Keratinocyte (primary cell): ENCODE data around the gene TMEM167A. TPM values are rescaled to one million over a fixed set of nuclear protein-coding genes. Genes with fewer than 3 reads are reported as not detected.

ENCODE experiments used
- DNase-seq: peaks from one replicate; pipeline ENCODE4 v3.0.0-alpha.2; 2011; ENCODE audit warnings: low read depth, missing footprints, low spot score
- FAIRE-seq: peaks from 2 replicates; lab custom pipeline; 2011; peaks lifted over from hg19 to GRCh38; lab: Jason Lieb, UNC
- H2AFZ ChIP-seq: 2 replicates; pipeline ENCODE4 v1.6.0; 2012; ENCODE audit warnings: low read length, control low read depth, inconsistent platforms; ENCODE audit not compliant: control insufficient read depth
- H3K27ac ChIP-seq: 2 replicates; pipeline ENCODE4 v1.5.1; 2011; ENCODE audit warnings: low read length; ENCODE audit not compliant: control insufficient read depth, insufficient read depth
- H3K27me3 ChIP-seq: 3 replicates; pipeline ENCODE4 v1.6.0; 2011; ENCODE audit warnings: low read length; ENCODE audit not compliant: control insufficient read depth, insufficient read depth; ENCODE audit errors: extremely low read depth
- H3K36me3 ChIP-seq, 2 experiments: 2 replicates in 1 of 2; 3 replicates in 1 of 2; pipeline ENCODE4 v1.5.1; 2011; ENCODE audit warnings: low read length in 2 of 2, mild to moderate bottlenecking in 1 of 2; ENCODE audit not compliant: control insufficient read depth in 2 of 2, insufficient read depth in 2 of 2; ENCODE audit errors: extremely low read depth in 1 of 2
- H3K4me1 ChIP-seq: 3 replicates; pipeline ENCODE4 v1.5.1; 2011; ENCODE audit warnings: low read length; ENCODE audit not compliant: control insufficient read depth, insufficient read depth; ENCODE audit errors: extremely low read depth
- H3K4me2 ChIP-seq: 3 replicates; pipeline ENCODE4 v1.6.0; 2011; ENCODE audit warnings: low read depth, low read length; ENCODE audit not compliant: control insufficient read depth, insufficient read depth; ENCODE audit errors: extremely low read depth
- H3K4me3 ChIP-seq, 3 experiments: fragments of 200-600 bp in 1 of 3; sonication (generic) in 1 of 3; 2 replicates in 2 of 3; 3 replicates in 1 of 3; pipeline ENCODE4 v1.5.1; 2011 to 2016; ENCODE audit warnings: low read length in 3 of 3, mild to moderate bottlenecking in 3 of 3, control low read depth in 2 of 3, inconsistent platforms in 1 of 3, low read depth in 1 of 3, mixed read lengths in 1 of 3, mixed run types in 1 of 3, moderate library complexity in 1 of 3; ENCODE audit not compliant: control insufficient read depth in 2 of 3, insufficient read depth in 2 of 3; ENCODE audit errors: extremely low read depth in 1 of 3
- H3K79me2 ChIP-seq: 2 replicates; pipeline ENCODE4 v1.6.0; 2012; ENCODE audit warnings: low read length; ENCODE audit not compliant: control insufficient read depth, insufficient read depth
- H3K9ac ChIP-seq: 3 replicates; pipeline ENCODE4 v1.6.0; 2011; ENCODE audit warnings: low read length; ENCODE audit not compliant: control insufficient read depth, insufficient read depth; ENCODE audit errors: extremely low read depth
- H3K9me1 ChIP-seq: 3 replicates; pipeline ENCODE4 v1.6.0; 2011; ENCODE audit warnings: low read length; ENCODE audit not compliant: control insufficient read depth, insufficient read depth; ENCODE audit errors: extremely low read depth
- H3K9me3 ChIP-seq: 2 replicates; pipeline ENCODE4 v1.5.1; 2012; ENCODE audit warnings: low read depth, low read length; ENCODE audit not compliant: control insufficient read depth
- H4K20me1 ChIP-seq: 3 replicates; pipeline ENCODE4 v1.6.0; 2011; ENCODE audit warnings: low read length; ENCODE audit not compliant: control insufficient read depth, insufficient read depth; ENCODE audit errors: extremely low read depth
- EZH2 ChIP-seq: IDR thresholded peaks from one replicate; pipeline ENCODE4 v1.6.1; 2012; ENCODE audit warnings: inconsistent platforms, mild to moderate bottlenecking, low read length, moderate library complexity
- dilution Hi-C: fragments of 300-500 bp; cut with MboI; formaldehyde crosslinking; loops from one replicate; pipeline ENCODE4 v1.7.0; 2020; ENCODE audit warnings: low sequenced_read_pairs; ENCODE audit not compliant: extremely low pct_ligation_motif_present
- polyA plus RNA-seq, 5 experiments: library from polyadenylated mRNA; depleted of rRNA in 3 of 5; stranded (reverse) in 3 of 5; stranded (forward) in 1 of 5; unstranded in 1 of 5; fragments of >200 nt; gene quantifications; 1 replicate in 1 of 5; 2 replicates in 3 of 5; 3 replicates in 1 of 5; pipeline versions ENCODE4 v1.2.1 to v1.2.3, GENCODE V29; 2011 to 2012; ENCODE audit warnings: missing spikeins in 2 of 5, low read depth in 1 of 5, low replicate concordance in 1 of 5
- TF ChIP-seq, protein P1 (sequence below), 3 experiments: IDR thresholded peaks in 1 of 3; conservative IDR thresholded peaks in 1 of 3; optimal IDR thresholded peaks in 1 of 3; 2 replicates in 2 of 3; 3 replicates in 1 of 3; pipeline versions ENCODE3 to v1.5.1; 2011; ENCODE audit warnings: low read length in 3 of 3, mild to moderate bottlenecking in 3 of 3, moderate library complexity in 2 of 3, control low read depth in 1 of 3, inconsistent platforms in 1 of 3; ENCODE audit not compliant: insufficient read depth in 2 of 3; ENCODE audit errors: extremely low read depth in 1 of 3

TMEM167A gene
- polyA plus RNA-seq, 1 donor (not counting 4 experiments of a cell fraction or from before 2014, with no cell fraction given) = 97.6 TPM

- Histone ChIP-seq H3K4me3 (no peak overlapping the region), H3K9me1 (no peaks in the 10 kb centered on the region), H3K4me2 (no peak overlapping the region), H3K4me1 (no peaks in the 10 kb centered on the region), H3K9ac (no peak overlapping the region), H3K9me3 (no peaks in the 10 kb centered on the region), H4K20me1 (no peaks in the 10 kb centered on the region), H3K27ac (no peak overlapping the region), H3K36me3 (no peaks in the 10 kb centered on the region), H3K27me3 (no peaks in the 10 kb centered on the region), H3K79me2 (no peaks in the 10 kb centered on the region), H2AFZ (no peak overlapping the region)
- DNase-seq (no peak), FAIRE-seq (no peak)
- dilution Hi-C loops = no loop called here
- no peak for TF ChIP-seq EZH2
- TF ChIP-seq, protein P1, sequence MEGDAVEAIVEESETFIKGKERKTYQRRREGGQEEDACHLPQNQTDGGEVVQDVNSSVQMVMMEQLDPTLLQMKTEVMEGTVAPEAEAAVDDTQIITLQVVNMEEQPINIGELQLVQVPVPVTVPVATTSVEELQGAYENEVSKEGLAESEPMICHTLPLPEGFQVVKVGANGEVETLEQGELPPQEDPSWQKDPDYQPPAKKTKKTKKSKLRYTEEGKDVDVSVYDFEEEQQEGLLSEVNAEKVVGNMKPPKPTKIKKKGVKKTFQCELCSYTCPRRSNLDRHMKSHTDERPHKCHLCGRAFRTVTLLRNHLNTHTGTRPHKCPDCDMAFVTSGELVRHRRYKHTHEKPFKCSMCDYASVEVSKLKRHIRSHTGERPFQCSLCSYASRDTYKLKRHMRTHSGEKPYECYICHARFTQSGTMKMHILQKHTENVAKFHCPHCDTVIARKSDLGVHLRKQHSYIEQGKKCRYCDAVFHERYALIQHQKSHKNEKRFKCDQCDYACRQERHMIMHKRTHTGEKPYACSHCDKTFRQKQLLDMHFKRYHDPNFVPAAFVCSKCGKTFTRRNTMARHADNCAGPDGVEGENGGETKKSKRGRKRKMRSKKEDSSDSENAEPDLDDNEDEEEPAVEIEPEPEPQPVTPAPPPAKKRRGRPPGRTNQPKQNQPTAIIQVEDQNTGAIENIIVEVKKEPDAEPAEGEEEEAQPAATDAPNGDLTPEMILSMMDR (optimal IDR thresholded peaks at IDR 0.05 in 1 of 3, IDR thresholded peaks at IDR 0.05 in 1 of 3, conservative IDR thresholded peaks at IDR 0.05 in 1 of 3; ENCODE audit: extremely low read depth in 1 of 3, insufficient read depth in 2 of 3, low read length in 3 of 3) = no peak
These were observed 65.2 kb downstream of the TMEM167A start for GRCh38 chr5:83011985-83012384.

DNA sequence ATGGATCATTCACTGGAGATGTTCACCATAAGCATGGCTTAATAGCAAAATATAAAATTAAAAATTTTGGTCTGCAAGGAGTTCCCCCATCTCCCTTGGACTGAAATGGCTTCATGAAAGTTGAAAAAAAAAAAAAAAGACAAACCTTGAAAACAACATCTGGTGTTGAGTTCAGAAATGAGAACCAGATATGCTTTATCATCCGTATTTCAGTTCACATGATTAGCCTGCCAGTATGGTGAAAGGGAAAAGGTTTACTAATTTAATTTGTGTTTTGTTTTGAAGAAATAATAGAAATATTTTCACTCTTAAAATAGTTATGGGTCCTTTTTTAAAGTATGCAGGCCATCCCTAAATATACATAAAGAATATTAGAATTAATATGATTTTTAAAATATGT lies 67.8 kb downstream of the TMEM167A start:
- H3K9me3 ChIP-seq = no peaks in the 10 kb centered on the region
- no peaks in the 10 kb centered on the region for H3K36me3 ChIP-seq
- no peak overlapping the region for H3K4me3 ChIP-seq
- H3K27me3 ChIP-seq = no peaks in the 10 kb centered on the region
- no peak overlapping the region for H3K4me2 ChIP-seq
- no peaks in the 10 kb centered on the region for H3K4me1 ChIP-seq
- no peak for DNase-seq
- no peak overlapping the region for H3K27ac ChIP-seq
- dilution Hi-C loops = no loop called here
- H3K9me1 ChIP-seq = no peaks in the 10 kb centered on the region
- no peak for FAIRE-seq
- no peaks in the 10 kb centered on the region for H3K79me2 ChIP-seq
- TF ChIP-seq EZH2 = no peak
- TF ChIP-seq, protein P1 (optimal IDR thresholded peaks at IDR 0.05 in 1 of 3, IDR thresholded peaks at IDR 0.05 in 1 of 3, conservative IDR thresholded peaks at IDR 0.05 in 1 of 3; ENCODE audit: extremely low read depth in 1 of 3, insufficient read depth in 2 of 3, low read length in 3 of 3) = no peak
- H3K9ac ChIP-seq = no peak overlapping the region
- H2AFZ ChIP-seq = no peak overlapping the region
- no peaks in the 10 kb centered on the region for H4K20me1 ChIP-seq
